OCI-LY7 (cell line): ENCODE results near the gene CARD16. TPM values are rescaled to one million over a fixed set of nuclear protein-coding genes. Genes with fewer than 3 reads are reported as not detected.

Source experiments
- BruUV-seq: library from RNA; stranded (reverse); fragments of 400-500 nt; replicated peaks from 2 replicates; lab custom pipeline; 2021; lab: Mats Ljungman, UMichigan
- CTCF ChIA-PET: fragments of 300-600 bp; sonication (Branson Sonifier 250); formaldehyde crosslinking; loops from one replicate; lab custom pipeline; 2022; ENCODE audit warnings: antibody characterized with exemption; ENCODE audit not compliant: unreplicated experiment; lab: Charles Lee
- POLR2A ChIA-PET: fragments of 300-600 bp; sonication (Branson Sonifier 250); formaldehyde crosslinking; loops from one replicate; lab custom pipeline; 2022; ENCODE audit warnings: antibody characterized with exemption; lab: Charles Lee
- DNase-seq: peaks from one replicate; pipeline ENCODE4 v3.0.0-alpha.2; 2015; ENCODE audit warnings: low spot score
- H2AFZ ChIP-seq: fragments of 200-600 bp; sonication (generic), shearing (Covaris generic); 2 replicates; pipeline ENCODE4 v1.6.1; 2014; ENCODE audit warnings: mild to moderate bottlenecking, antibody characterized with exemption, low read length, moderate library complexity
- H3K27ac ChIP-seq: fragments of 200-600 bp; sonication (generic); 2 replicates; pipeline ENCODE4 v1.5.1; 2014; ENCODE audit warnings: mixed run types, low read depth, mild to moderate bottlenecking, moderate library complexity, low read length, inconsistent platforms; ENCODE audit not compliant: poor library complexity, severe bottlenecking
- H3K36me3 ChIP-seq: fragments of 200-600 bp; sonication (generic); 2 replicates; pipeline ENCODE4 v1.6.1; 2014; ENCODE audit warnings: mild to moderate bottlenecking, antibody characterized with exemption, low read length, moderate library complexity, mixed read lengths; ENCODE audit not compliant: insufficient read depth
- H3K4me1 ChIP-seq: fragments of 200-600 bp; sonication (generic); 2 replicates; pipeline ENCODE4 v1.5.1; 2014; ENCODE audit warnings: mild to moderate bottlenecking, low read length; ENCODE audit not compliant: insufficient read depth, poor library complexity, severe bottlenecking
- H3K4me2 ChIP-seq: fragments of 200-600 bp; sonication (generic); 2 replicates; pipeline ENCODE4 v1.6.1; 2014; ENCODE audit warnings: mild to moderate bottlenecking, low read length
- H3K4me3 ChIP-seq: fragments of 200-600 bp; sonication (generic); 2 replicates; pipeline ENCODE4 v1.5.1; 2014; ENCODE audit warnings: mild to moderate bottlenecking, low read depth, low read length; ENCODE audit not compliant: poor library complexity, severe bottlenecking
- H3K79me2 ChIP-seq: fragments of 200-600 bp; sonication (generic); 2 replicates; pipeline ENCODE4 v1.6.1; 2016; ENCODE audit warnings: low read depth, mild to moderate bottlenecking, low read length, moderate library complexity, mixed read lengths; ENCODE audit not compliant: insufficient read depth
- H3K9me2 ChIP-seq: fragments of 200-600 bp; sonication (generic); 2 replicates; pipeline ENCODE4 v1.6.1; 2016; ENCODE audit warnings: mild to moderate bottlenecking, low read length, mixed read lengths; ENCODE audit not compliant: insufficient read depth
- H3K9me3 ChIP-seq: fragments of 200-600 bp; sonication (generic); 2 replicates; pipeline ENCODE4 v1.6.1; 2014; ENCODE audit warnings: mild to moderate bottlenecking, mixed run types, low read length, mixed read lengths
- H4K20me1 ChIP-seq: fragments of 200-600 bp; sonication (generic); 2 replicates; pipeline ENCODE4 v1.6.1; 2014; ENCODE audit warnings: mild to moderate bottlenecking, antibody characterized with exemption, low read length, moderate library complexity, mixed read lengths; ENCODE audit not compliant: insufficient read depth
- EZH2phosphoT487 ChIP-seq: fragments of 200-600 bp; sonication (generic); IDR thresholded peaks from 2 replicates; pipeline ENCODE4 v1.6.1; 2018; ENCODE audit warnings: low read depth, borderline replicate concordance, mild to moderate bottlenecking, mixed run types, antibody characterized with exemption, low read length, moderate library complexity, mixed read lengths
- intact Hi-C: fragments of 100-400 bp; cut with micrococcal nuclease; formaldehyde crosslinking; loops from one replicate; pipeline ENCODE4 v1.10.0; 2022; ENCODE audit not compliant: unreplicated experiment
- total RNA-seq, 2 experiments: library from RNA; depleted of rRNA in 1 of 2; stranded (reverse); fragments of >200 nt in 1 of 2; shearing (Covaris generic) in 1 of 2; gene quantifications; 2 replicates each; pipeline ENCODE4 v1.2.3, GENCODE V29; 2014 to 2022
- TF ChIP-seq, protein P1 (sequence below): fragments of 200-600 bp; sonication (generic); conservative IDR thresholded peaks from 2 replicates; pipeline ENCODE4 v1.5.1; 2014; ENCODE audit warnings: mild to moderate bottlenecking, antibody characterized with exemption, low read length, moderate library complexity, mixed read lengths

CARD16 gene
- total RNA-seq, 2 experiments from 2014 or later: 0.42 to 0.44 TPM

DNA sequence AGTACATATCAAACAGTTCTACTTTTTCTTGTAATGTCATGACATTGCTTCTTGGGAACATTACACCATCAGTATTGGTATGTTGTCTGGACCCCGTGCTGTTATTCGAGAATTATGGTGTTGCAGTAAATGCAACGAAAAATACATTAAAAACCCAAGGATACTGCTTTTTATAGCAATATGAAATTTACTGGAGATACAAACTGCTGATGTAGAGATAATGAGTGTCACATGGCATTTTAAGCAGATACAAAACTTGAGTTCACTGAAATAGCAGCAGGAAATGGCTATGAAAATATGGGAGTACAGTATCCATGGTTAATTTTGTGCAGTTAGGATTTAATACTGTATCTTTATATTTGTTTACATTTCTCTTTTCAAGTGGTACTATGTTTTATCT, 7.4 kb upstream of the CARD16 start:
- H3K9me3 ChIP-seq: no peaks in the 10 kb centered on the region
- H3K9me2 ChIP-seq: no peaks in the 10 kb centered on the region
- intact Hi-C loops: no loop called here
- no peak overlapping the region for H3K4me3 ChIP-seq
- H3K4me1 ChIP-seq: no peaks in the 10 kb centered on the region
- H4K20me1 ChIP-seq: no peaks in the 10 kb centered on the region
- H3K4me2 ChIP-seq: no peak overlapping the region
- TF ChIP-seq, protein P1, sequence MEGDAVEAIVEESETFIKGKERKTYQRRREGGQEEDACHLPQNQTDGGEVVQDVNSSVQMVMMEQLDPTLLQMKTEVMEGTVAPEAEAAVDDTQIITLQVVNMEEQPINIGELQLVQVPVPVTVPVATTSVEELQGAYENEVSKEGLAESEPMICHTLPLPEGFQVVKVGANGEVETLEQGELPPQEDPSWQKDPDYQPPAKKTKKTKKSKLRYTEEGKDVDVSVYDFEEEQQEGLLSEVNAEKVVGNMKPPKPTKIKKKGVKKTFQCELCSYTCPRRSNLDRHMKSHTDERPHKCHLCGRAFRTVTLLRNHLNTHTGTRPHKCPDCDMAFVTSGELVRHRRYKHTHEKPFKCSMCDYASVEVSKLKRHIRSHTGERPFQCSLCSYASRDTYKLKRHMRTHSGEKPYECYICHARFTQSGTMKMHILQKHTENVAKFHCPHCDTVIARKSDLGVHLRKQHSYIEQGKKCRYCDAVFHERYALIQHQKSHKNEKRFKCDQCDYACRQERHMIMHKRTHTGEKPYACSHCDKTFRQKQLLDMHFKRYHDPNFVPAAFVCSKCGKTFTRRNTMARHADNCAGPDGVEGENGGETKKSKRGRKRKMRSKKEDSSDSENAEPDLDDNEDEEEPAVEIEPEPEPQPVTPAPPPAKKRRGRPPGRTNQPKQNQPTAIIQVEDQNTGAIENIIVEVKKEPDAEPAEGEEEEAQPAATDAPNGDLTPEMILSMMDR: no peak
- no peak for TF ChIP-seq EZH2phosphoT487
- H3K79me2 ChIP-seq: no peaks in the 10 kb centered on the region
- no TSS peak for BruUV-seq
- H3K36me3 ChIP-seq: no peaks in the 10 kb centered on the region
- no peak overlapping the region for H3K27ac ChIP-seq
- POLR2A ChIA-PET: no interaction called here
- no peak overlapping the region for H2AFZ ChIP-seq
- CTCF ChIA-PET: no interaction called here
- DNase-seq: no peak

DNA sequence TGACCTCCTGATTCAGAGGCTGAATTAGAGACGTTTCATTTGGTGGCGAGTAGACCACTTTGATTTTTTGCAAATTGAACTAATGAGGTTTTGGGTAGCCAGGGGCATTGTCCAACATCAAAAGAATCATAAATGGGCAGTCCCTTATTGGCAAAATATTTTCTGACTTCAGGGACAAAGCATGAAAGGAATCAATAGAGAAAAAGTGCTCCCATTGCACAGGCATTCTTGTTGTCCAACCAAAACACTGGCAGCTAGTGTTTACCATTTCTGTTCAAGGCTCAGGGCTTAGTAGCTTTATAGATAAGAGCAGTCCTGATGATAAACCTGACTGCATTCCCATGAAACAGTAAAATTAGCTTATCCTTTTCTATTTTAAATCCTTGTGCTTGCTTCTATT, 6.4 kb upstream of the CARD16 start:
- no peaks in the 10 kb centered on the region for H3K4me1 ChIP-seq
- BruUV-seq: no TSS peak
- POLR2A ChIA-PET: no interaction called here
- H3K9me2 ChIP-seq: no peaks in the 10 kb centered on the region
- TF ChIP-seq EZH2phosphoT487: no peak
- no peaks in the 10 kb centered on the region for H3K9me3 ChIP-seq
- H2AFZ ChIP-seq: no peak overlapping the region
- H4K20me1 ChIP-seq: no peaks in the 10 kb centered on the region
- H3K36me3 ChIP-seq: no peaks in the 10 kb centered on the region
- no peak overlapping the region for H3K4me3 ChIP-seq
- intact Hi-C loops: no loop called here
- H3K27ac ChIP-seq: no peak overlapping the region
- no peak overlapping the region for H3K4me2 ChIP-seq
- H3K79me2 ChIP-seq: no peaks in the 10 kb centered on the region
- CTCF ChIA-PET: no interaction called here
- no peak for DNase-seq

DNA sequence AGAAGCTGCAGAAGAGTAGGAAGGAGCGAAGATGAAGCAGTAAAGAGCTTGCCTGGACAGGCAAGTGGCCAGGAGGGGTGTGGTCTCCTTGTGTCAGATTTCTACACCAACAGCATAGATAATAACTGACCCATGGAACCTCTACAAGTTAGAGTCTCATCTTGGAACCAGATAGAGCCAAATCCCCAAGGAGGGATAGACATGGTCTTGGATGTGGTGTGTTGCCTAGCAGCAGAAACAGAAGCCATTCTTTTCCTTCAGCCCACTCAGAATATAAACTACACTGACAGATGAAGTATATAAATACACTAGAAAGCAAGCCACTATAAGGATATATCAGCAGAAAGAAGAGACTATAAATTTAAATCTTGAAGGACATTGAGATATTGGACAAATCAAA, 4.3 kb upstream of the CARD16 start:
- Histone ChIP-seq H2AFZ (no peak overlapping the region), H3K4me2 (no peak overlapping the region), H4K20me1 (no peaks in the 10 kb centered on the region), H3K9me3 (no peaks in the 10 kb centered on the region), H3K79me2 (no peaks in the 10 kb centered on the region), H3K4me1 (no peaks in the 10 kb centered on the region), H3K27ac (no peak overlapping the region), H3K36me3 (no peaks in the 10 kb centered on the region), H3K9me2 (no peaks in the 10 kb centered on the region), H3K4me3 (no peak overlapping the region)
- no TSS peak for BruUV-seq
- DNase-seq: no peak
- CTCF ChIA-PET: no interaction called here
- POLR2A ChIA-PET: interaction anchor here (0.7 kb wide), 1 partner anchor 108 kb away, joined by 6 read pairs; no protein-coding TSS in a partner anchor
- TF ChIP-seq, protein P1: no peak
- TF ChIP-seq EZH2phosphoT487: no peak
- intact Hi-C loops: no loop called here
